Panc1 (cell line): ENCODE results near the gene PPM1H.

ENCODE experiments used
- POLR2AphosphoS5 ChIP-seq: IDR thresholded peaks from 2 replicates; pipeline ENCODE4 v1.6.1; 2012; ENCODE audit warnings: mild to moderate bottlenecking, low read depth, low read length, moderate library complexity
- SIN3A ChIP-seq: IDR thresholded peaks from 2 replicates; pipeline ENCODE4 v1.6.1; 2012; ENCODE audit warnings: low read depth, mild to moderate bottlenecking, low read length, moderate library complexity, borderline replicate concordance; ENCODE audit not compliant: insufficient read depth
- TCF7L2 ChIP-seq: IDR thresholded peaks from 2 replicates; pipeline ENCODE4 v1.6.1; 2011; ENCODE audit warnings: mild to moderate bottlenecking, low read depth, low read length, inconsistent platforms
- TF ChIP-seq, protein P1 (sequence below): fragments of 450-650 bp; IDR thresholded peaks from 2 replicates; pipeline ENCODE4 v1.5.1; 2017; ENCODE audit warnings: mild to moderate bottlenecking
- TF ChIP-seq, protein P2 (sequence below), 2 experiments: IDR thresholded peaks; 2 replicates each; pipeline ENCODE4 v1.6.1; 2011 to 2012; ENCODE audit warnings: low read depth in 2 of 2, control low read depth in 1 of 2, low read length in 1 of 2, mild to moderate bottlenecking in 1 of 2, moderate library complexity in 1 of 2; ENCODE audit not compliant: insufficient read depth in 1 of 2

DNA sequence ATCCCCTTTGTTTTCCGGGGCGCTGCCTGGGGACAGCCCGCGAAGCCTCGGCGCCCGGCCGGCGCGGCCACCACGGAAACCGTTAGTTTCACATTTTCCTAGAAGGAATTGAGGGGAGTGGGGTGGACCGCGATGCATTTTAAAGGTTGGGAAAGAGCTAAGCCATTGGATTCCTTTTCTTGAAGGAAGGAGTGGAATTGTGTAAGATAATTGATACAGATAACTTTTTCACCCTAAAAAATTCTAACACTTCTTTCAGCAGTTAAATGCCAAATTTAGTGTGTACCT lies 331.2 kb downstream of the PPM1H start:
- TF ChIP-seq POLR2AphosphoS5 (no peak), TCF7L2 (no peak), SIN3A (no peak)
- TF ChIP-seq, protein P1, sequence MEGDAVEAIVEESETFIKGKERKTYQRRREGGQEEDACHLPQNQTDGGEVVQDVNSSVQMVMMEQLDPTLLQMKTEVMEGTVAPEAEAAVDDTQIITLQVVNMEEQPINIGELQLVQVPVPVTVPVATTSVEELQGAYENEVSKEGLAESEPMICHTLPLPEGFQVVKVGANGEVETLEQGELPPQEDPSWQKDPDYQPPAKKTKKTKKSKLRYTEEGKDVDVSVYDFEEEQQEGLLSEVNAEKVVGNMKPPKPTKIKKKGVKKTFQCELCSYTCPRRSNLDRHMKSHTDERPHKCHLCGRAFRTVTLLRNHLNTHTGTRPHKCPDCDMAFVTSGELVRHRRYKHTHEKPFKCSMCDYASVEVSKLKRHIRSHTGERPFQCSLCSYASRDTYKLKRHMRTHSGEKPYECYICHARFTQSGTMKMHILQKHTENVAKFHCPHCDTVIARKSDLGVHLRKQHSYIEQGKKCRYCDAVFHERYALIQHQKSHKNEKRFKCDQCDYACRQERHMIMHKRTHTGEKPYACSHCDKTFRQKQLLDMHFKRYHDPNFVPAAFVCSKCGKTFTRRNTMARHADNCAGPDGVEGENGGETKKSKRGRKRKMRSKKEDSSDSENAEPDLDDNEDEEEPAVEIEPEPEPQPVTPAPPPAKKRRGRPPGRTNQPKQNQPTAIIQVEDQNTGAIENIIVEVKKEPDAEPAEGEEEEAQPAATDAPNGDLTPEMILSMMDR, result no peak
- TF ChIP-seq, protein P2, sequence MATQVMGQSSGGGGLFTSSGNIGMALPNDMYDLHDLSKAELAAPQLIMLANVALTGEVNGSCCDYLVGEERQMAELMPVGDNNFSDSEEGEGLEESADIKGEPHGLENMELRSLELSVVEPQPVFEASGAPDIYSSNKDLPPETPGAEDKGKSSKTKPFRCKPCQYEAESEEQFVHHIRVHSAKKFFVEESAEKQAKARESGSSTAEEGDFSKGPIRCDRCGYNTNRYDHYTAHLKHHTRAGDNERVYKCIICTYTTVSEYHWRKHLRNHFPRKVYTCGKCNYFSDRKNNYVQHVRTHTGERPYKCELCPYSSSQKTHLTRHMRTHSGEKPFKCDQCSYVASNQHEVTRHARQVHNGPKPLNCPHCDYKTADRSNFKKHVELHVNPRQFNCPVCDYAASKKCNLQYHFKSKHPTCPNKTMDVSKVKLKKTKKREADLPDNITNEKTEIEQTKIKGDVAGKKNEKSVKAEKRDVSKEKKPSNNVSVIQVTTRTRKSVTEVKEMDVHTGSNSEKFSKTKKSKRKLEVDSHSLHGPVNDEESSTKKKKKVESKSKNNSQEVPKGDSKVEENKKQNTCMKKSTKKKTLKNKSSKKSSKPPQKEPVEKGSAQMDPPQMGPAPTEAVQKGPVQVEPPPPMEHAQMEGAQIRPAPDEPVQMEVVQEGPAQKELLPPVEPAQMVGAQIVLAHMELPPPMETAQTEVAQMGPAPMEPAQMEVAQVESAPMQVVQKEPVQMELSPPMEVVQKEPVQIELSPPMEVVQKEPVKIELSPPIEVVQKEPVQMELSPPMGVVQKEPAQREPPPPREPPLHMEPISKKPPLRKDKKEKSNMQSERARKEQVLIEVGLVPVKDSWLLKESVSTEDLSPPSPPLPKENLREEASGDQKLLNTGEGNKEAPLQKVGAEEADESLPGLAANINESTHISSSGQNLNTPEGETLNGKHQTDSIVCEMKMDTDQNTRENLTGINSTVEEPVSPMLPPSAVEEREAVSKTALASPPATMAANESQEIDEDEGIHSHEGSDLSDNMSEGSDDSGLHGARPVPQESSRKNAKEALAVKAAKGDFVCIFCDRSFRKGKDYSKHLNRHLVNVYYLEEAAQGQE (IDR thresholded peaks at IDR 0.05; ENCODE audit: insufficient read depth in 1 of 2, low read depth in 2 of 2, low read length in 1 of 2), result no peak
